Endothelial cell of umbilical vein (primary cell): ENCODE measurements around the gene DCAF6. TPM values are rescaled to one million over a fixed set of nuclear protein-coding genes. Genes with fewer than 3 reads are reported as not detected.

ENCODE experiments used
- BruUV-seq: library from RNA; stranded (reverse); fragments of 400-500 nt; replicated peaks from 2 replicates; lab custom pipeline; 2021; lab: Mats Ljungman, UMichigan
- CTCF ChIA-PET: fragments of 300-600, 350-600 bp; sonication (Branson Sonifier 250); formaldehyde crosslinking; loops from one replicate; lab custom pipeline; 2021; ENCODE audit warnings: antibody characterized with exemption, inconsistent platforms; lab: Charles Lee
- POLR2A ChIA-PET: fragments of 300-600, 350-600 bp; sonication (Branson Sonifier 250); formaldehyde crosslinking; loops from one replicate; lab custom pipeline; 2021; ENCODE audit warnings: antibody characterized with exemption, inconsistent platforms; lab: Charles Lee
- DNase-seq: peaks from one replicate; pipeline ENCODE4 v3.0.0-alpha.2; 2011; ENCODE audit warnings: low read depth, low spot score
- FAIRE-seq: peaks from 2 replicates; lab custom pipeline; 2011; peaks lifted over from hg19 to GRCh38; lab: Jason Lieb, UNC
- H2AFZ ChIP-seq: 2 replicates; pipeline ENCODE4 v1.6.0; 2012; ENCODE audit warnings: low read depth, low read length, control low read depth, inconsistent platforms
- H3K27ac ChIP-seq: 2 replicates; pipeline ENCODE4 v1.5.1; 2011; ENCODE audit warnings: low read depth, mild to moderate bottlenecking, control low read depth, low read length, moderate library complexity; ENCODE audit not compliant: insufficient read depth
- H3K27me3 ChIP-seq, 2 experiments: 2 replicates each; pipeline versions ENCODE4 v1.6.0 to v1.6.1; 2011; ENCODE audit warnings: low read length in 2 of 2, mixed read lengths in 1 of 2; ENCODE audit not compliant: control insufficient read depth in 2 of 2, insufficient read depth in 2 of 2
- H3K36me3 ChIP-seq, 2 experiments: 2 replicates in 1 of 2; 3 replicates in 1 of 2; pipeline ENCODE4 v1.5.1; 2011; ENCODE audit warnings: low read length in 2 of 2, mild to moderate bottlenecking in 1 of 2, moderate library complexity in 1 of 2; ENCODE audit not compliant: control insufficient read depth in 2 of 2, insufficient read depth in 2 of 2; ENCODE audit errors: extremely low read depth in 1 of 2
- H3K4me1 ChIP-seq: 3 replicates; pipeline ENCODE4 v1.5.1; 2011; ENCODE audit warnings: mild to moderate bottlenecking, low read length; ENCODE audit not compliant: control insufficient read depth, insufficient read depth; ENCODE audit errors: extremely low read depth
- H3K4me2 ChIP-seq: 2 replicates; pipeline ENCODE4 v1.6.1; 2011; ENCODE audit warnings: low read length, control low read depth, mixed read lengths; ENCODE audit not compliant: insufficient read depth
- H3K4me3 ChIP-seq, 3 experiments: fragments of 200-600 bp in 1 of 3; sonication (generic), shearing (Covaris generic) in 1 of 3; replicated peaks in 1 of 3; 2 replicates each; pipeline ENCODE4 v1.5.1; 2011 to 2016; ENCODE audit warnings: control low read depth in 3 of 3, low read length in 3 of 3, mild to moderate bottlenecking in 2 of 3, inconsistent platforms in 1 of 3, low read depth in 1 of 3, moderate library complexity in 1 of 3; ENCODE audit not compliant: insufficient read depth in 1 of 3
- H3K79me2 ChIP-seq: 2 replicates; pipeline ENCODE4 v1.6.0; 2012; ENCODE audit warnings: low read length, inconsistent platforms; ENCODE audit not compliant: control insufficient read depth, insufficient read depth
- H3K9ac ChIP-seq: replicated peaks from 2 replicates; pipeline ENCODE3; 2011; ENCODE audit warnings: low read length, control low read depth; ENCODE audit not compliant: insufficient read depth; ENCODE audit errors: extremely low read depth
- H3K9me1 ChIP-seq: replicated peaks from 3 replicates; pipeline ENCODE4 v1.6.0; 2011; ENCODE audit warnings: mild to moderate bottlenecking, low read length; ENCODE audit not compliant: control insufficient read depth, insufficient read depth; ENCODE audit errors: extremely low read depth
- H3K9me3 ChIP-seq: replicated peaks from 2 replicates; pipeline ENCODE4 v1.5.1; 2012; ENCODE audit warnings: low read length, inconsistent platforms; ENCODE audit not compliant: control insufficient read depth, insufficient read depth
- H4K20me1 ChIP-seq: replicated peaks from 2 replicates; pipeline ENCODE3; 2011; ENCODE audit warnings: mild to moderate bottlenecking, low read length; ENCODE audit not compliant: control insufficient read depth, insufficient read depth; ENCODE audit errors: extremely low read depth
- CTCF ChIP-seq, 2 donors: IDR thresholded peaks; 1 replicate in 1 of 2; 2 replicates in 1 of 2; pipeline ENCODE4 v1.5.1; 2011; ENCODE audit warnings: low read length in 2 of 2, mild to moderate bottlenecking in 2 of 2, moderate library complexity in 2 of 2, control low read depth in 1 of 2, inconsistent platforms in 1 of 2, low read depth in 1 of 2; ENCODE audit not compliant: insufficient read depth in 1 of 2; ENCODE audit errors: extremely low read depth in 1 of 2
- EZH2 ChIP-seq: IDR thresholded peaks from 2 replicates; pipeline ENCODE4 v1.6.1; 2012; ENCODE audit warnings: borderline replicate concordance, low read depth, mild to moderate bottlenecking, moderate library complexity, low read length, inconsistent platforms; ENCODE audit not compliant: severe bottlenecking
- FOS ChIP-seq: IDR thresholded peaks from 2 replicates; pipeline ENCODE4 v1.6.1; 2011; ENCODE audit warnings: mild to moderate bottlenecking, low read length, moderate library complexity, borderline replicate concordance; ENCODE audit not compliant: insufficient read depth
- GATA2 ChIP-seq: IDR thresholded peaks from 2 replicates; pipeline ENCODE4 v1.7.0; 2011; ENCODE audit warnings: low read depth, mild to moderate bottlenecking, moderate library complexity, mixed read lengths, low read length; ENCODE audit not compliant: insufficient read length, insufficient read depth
- JUN ChIP-seq: IDR thresholded peaks from 2 replicates; pipeline ENCODE4 v1.6.1; 2011; ENCODE audit warnings: borderline replicate concordance, low read depth; ENCODE audit not compliant: insufficient read length, insufficient read depth
- MAX ChIP-seq: IDR thresholded peaks from 2 replicates; pipeline ENCODE4 v1.6.1; 2011; ENCODE audit not compliant: insufficient read depth, insufficient read length
- MYC ChIP-seq: IDR thresholded peaks from one replicate; pipeline ENCODE4 v1.6.1; 2011; ENCODE audit warnings: mild to moderate bottlenecking, low read depth, low read length
- POLR2A ChIP-seq: IDR thresholded peaks from 2 replicates; pipeline ENCODE4 v1.6.1; 2012; ENCODE audit warnings: low read depth, mild to moderate bottlenecking, control low read depth, low read length
- POLR2AphosphoS5 ChIP-seq: IDR thresholded peaks from 2 replicates; pipeline ENCODE4 v1.6.1; 2012; ENCODE audit warnings: low read depth, mild to moderate bottlenecking, control low read depth, low read length, moderate library complexity; ENCODE audit not compliant: insufficient read depth
- dilution Hi-C: fragments of 300-500 bp; cut with MboI; formaldehyde crosslinking; loops from one replicate; pipeline ENCODE4 v1.15.0; 2019; ENCODE audit warnings: low sequenced_read_pairs; ENCODE audit not compliant: extremely low pct_ligation_motif_present
- intact Hi-C: fragments of 100-400 bp; cut with micrococcal nuclease; formaldehyde crosslinking; loops from one replicate; pipeline ENCODE4 v1.10.0; 2022
- polyA plus RNA-seq, 4 experiments: library from polyadenylated mRNA; depleted of rRNA in 3 of 4; stranded (reverse) in 3 of 4; unstranded in 1 of 4; fragments of >200 nt; gene quantifications; 2 replicates each; pipeline versions ENCODE4 v1.2.1 to v1.2.3, GENCODE V29; 2011 to 2012; ENCODE audit warnings: missing spikeins in 1 of 4
- total RNA-seq: library from RNA; stranded (reverse); gene quantifications from 2 replicates; pipeline ENCODE4 v1.2.3, GENCODE V29; 2021

The DCAF6 gene
- total and polyA plus RNA-seq, 2 donors (not counting 3 experiments of a cell fraction or from before 2014, with no cell fraction given): 28.6 to 39.4 TPM

- intact Hi-C loops: no loop called here
- H4K20me1 ChIP-seq: no peaks in the 10 kb centered on the region
- CTCF ChIA-PET: no interaction called here
- H3K36me3 ChIP-seq: no peaks in the 10 kb centered on the region
- no peak overlapping the region for H3K4me3 ChIP-seq
- H3K79me2 ChIP-seq: no peaks in the 10 kb centered on the region
- dilution Hi-C loops: no loop called here
- DNase-seq (no peak), FAIRE-seq (no peak)
- POLR2A ChIA-PET: no interaction called here
- no peak for TF ChIP-seq FOS
- TF ChIP-seq POLR2AphosphoS5: no peak
- TF ChIP-seq JUN: no peak
- no peak for TF ChIP-seq CTCF (IDR thresholded peaks at IDR 0.05; ENCODE audit: extremely low read depth in 1 of 2, insufficient read depth in 1 of 2, low read depth in 1 of 2, low read length in 2 of 2)
- no peak for TF ChIP-seq MAX
- TF ChIP-seq EZH2: no peak
- no peak for TF ChIP-seq MYC
- TF ChIP-seq GATA2: no peak
- TF ChIP-seq POLR2A: no peak
- no peaks in the 10 kb centered on the region for H3K9me3 ChIP-seq
- no peak overlapping the region for H3K9ac ChIP-seq
- no peak overlapping the region for H3K27ac ChIP-seq
- H3K27me3 ChIP-seq: no peaks in the 10 kb centered on the region
- no peak overlapping the region for H2AFZ ChIP-seq
- H3K9me1 ChIP-seq: no peaks in the 10 kb centered on the region
- H3K4me2 ChIP-seq: no peak overlapping the region
- no peaks in the 10 kb centered on the region for H3K4me1 ChIP-seq
- no TSS peak for BruUV-seq
Observed at GRCh38 chr1:167974698-167975097, 38.2 kb downstream of the DCAF6 start.
